B cell (primary cell): ENCODE measurements around the gene GSTO2. TPM values are rescaled to one million over a fixed set of nuclear protein-coding genes. Genes with fewer than 3 reads are reported as not detected.

Experiments used
- ATAC-seq: fragments of 200-7000 bp; cut with Tn5 transposase; one replicate; pipeline ENCODE4 v1.10.0; 2021; ENCODE audit warnings: low read depth, mild to moderate bottlenecking, moderate number of reproducible peaks, moderate library complexity
- CTCF ChIA-PET: fragments of 350-600 bp; sonication (Branson Sonifier 250); formaldehyde crosslinking; loops from one replicate; lab custom pipeline; 2021; ENCODE audit warnings: antibody characterized with exemption, inconsistent platforms; lab: Charles Lee
- POLR2A ChIA-PET: fragments of 350-600 bp; sonication (Branson Sonifier 250); formaldehyde crosslinking; loops from one replicate; lab custom pipeline; 2021; ENCODE audit warnings: antibody characterized with exemption; lab: Charles Lee
- DNase-seq: peaks from one replicate; pipeline ENCODE4 v3.0.0; 2013
- H2AFZ ChIP-seq: 2 replicates; pipeline ENCODE4 v1.6.1; 2012; ENCODE audit warnings: mild to moderate bottlenecking, low read depth, low read length; ENCODE audit not compliant: insufficient read depth, poor library complexity, severe bottlenecking
- H3K27ac ChIP-seq, 2 donors: 1 replicate in 1 of 2; 2 replicates in 1 of 2; pipeline ENCODE4 v1.5.1; 2012 to 2013; ENCODE audit warnings: low read length in 2 of 2, mild to moderate bottlenecking in 2 of 2, moderate library complexity in 1 of 2
- H3K27me3 ChIP-seq, 4 experiments: fragments of 200-600 bp in 1 of 4; sonication (generic) in 1 of 4; replicated peaks in 1 of 4; 1 replicate in 2 of 4; 2 replicates in 2 of 4; pipeline versions ENCODE4 v1.6.1 to v1.7.0; 2013 to 2016; ENCODE audit warnings: low read length in 3 of 4, mild to moderate bottlenecking in 2 of 4, mixed read lengths in 1 of 4, moderate library complexity in 1 of 4; ENCODE audit not compliant: insufficient read depth in 4 of 4, control insufficient read depth in 3 of 4; ENCODE audit errors: control extremely low read depth in 1 of 4
- H3K36me3 ChIP-seq, 2 experiments: replicated peaks in 1 of 2; 1 replicate in 1 of 2; 2 replicates in 1 of 2; pipeline versions ENCODE4 v1.6.1 to v1.7.1; 2013; ENCODE audit warnings: low read length in 1 of 2; ENCODE audit not compliant: insufficient read depth in 2 of 2, control insufficient read depth in 1 of 2; ENCODE audit errors: control extremely low read depth in 1 of 2, extremely low read depth in 1 of 2
- H3K4me1 ChIP-seq, 2 donors: fragments of 200-600 bp in 1 of 2; sonication (generic) in 1 of 2; 1 replicate in 1 of 2; 2 replicates in 1 of 2; pipeline versions ENCODE4 v1.5.1 to v1.6.1; 2013 to 2017; ENCODE audit warnings: low read length in 2 of 2; ENCODE audit not compliant: control insufficient read depth in 2 of 2, insufficient read depth in 2 of 2
- H3K4me2 ChIP-seq: replicated peaks from 2 replicates; pipeline ENCODE3; 2012; ENCODE audit warnings: mild to moderate bottlenecking, low read depth, low read length; ENCODE audit not compliant: poor library complexity, severe bottlenecking
- H3K4me3 ChIP-seq, 5 experiments: fragments of 200-600 bp in 1 of 5; sonication (generic) in 1 of 5; 1 replicate in 3 of 5; 2 replicates in 2 of 5; pipeline versions ENCODE4 v1.5.1 to v1.7.0; 2011 to 2016; ENCODE audit warnings: low read length in 4 of 5, mild to moderate bottlenecking in 4 of 5, low read depth in 2 of 5, control low read depth in 1 of 5, moderate library complexity in 1 of 5; ENCODE audit not compliant: insufficient read depth in 1 of 5; ENCODE audit errors: control extremely low read depth in 1 of 5, extremely low read depth in 1 of 5
- H3K79me2 ChIP-seq: fragments of 200-600 bp; sonication (generic); one replicate; pipeline ENCODE4 v1.6.0; 2016; ENCODE audit warnings: low read length; ENCODE audit not compliant: control insufficient read depth, insufficient read depth
- H3K9ac ChIP-seq: fragments of 200-600 bp; sonication (generic); 2 replicates; pipeline ENCODE4 v1.6.1; 2017; ENCODE audit warnings: mild to moderate bottlenecking, low read length, moderate library complexity
- H3K9me3 ChIP-seq, 3 donors: one replicate each; pipeline versions ENCODE4 v1.6.1 to v1.7.1; 2013; ENCODE audit warnings: low read length in 2 of 3; ENCODE audit not compliant: control insufficient read depth in 2 of 3, insufficient read depth in 1 of 3; ENCODE audit errors: control extremely low read depth in 1 of 3
- H4K20me1 ChIP-seq: 2 replicates; pipeline ENCODE4 v1.6.0; 2012; ENCODE audit warnings: mild to moderate bottlenecking, low read length; ENCODE audit not compliant: insufficient read depth, control insufficient read depth, poor library complexity, severe bottlenecking
- H3K27ac Mint-ChIP-seq: one replicate; pipeline ENCODE4 v1.8.0; 2021; ENCODE audit warnings: mixed read lengths
- H3K27me3 Mint-ChIP-seq: one replicate; pipeline ENCODE4 v1.8.0; 2021; ENCODE audit warnings: mixed read lengths
- H3K4me1 Mint-ChIP-seq: one replicate; pipeline ENCODE4 v1.8.0; 2021; ENCODE audit warnings: mixed read lengths
- H3K4me3 Mint-ChIP-seq: one replicate; pipeline ENCODE4 v1.8.0; 2021; ENCODE audit warnings: mixed read lengths
- H3K9me3 Mint-ChIP-seq: one replicate; pipeline ENCODE4 v1.8.0; 2022; ENCODE audit warnings: mixed read lengths; ENCODE audit not compliant: insufficient read depth
- CTCF ChIP-seq: fragments of 200-600 bp; IDR thresholded peaks from one replicate; pipeline ENCODE4 v1.8.0; 2022; ENCODE audit warnings: antibody characterized with exemption, mild to moderate bottlenecking
- EZH2 ChIP-seq: IDR thresholded peaks from 2 replicates; pipeline ENCODE4 v1.6.1; 2012; ENCODE audit warnings: borderline replicate concordance, low read depth, mild to moderate bottlenecking, moderate library complexity, low read length; ENCODE audit not compliant: insufficient read depth, poor library complexity, severe bottlenecking
- WGBS: methylation state at CpG from one replicate; pipeline ENCODE4 v1.1.5; 2013; ENCODE audit warnings: missing lambda C conversion rate; ENCODE audit not compliant: insufficient coverage; 5-methylcytosine and 5-hydroxymethylcytosine counted together
- intact Hi-C: fragments of 100-400 bp; cut with micrococcal nuclease; formaldehyde crosslinking; loops from one replicate; pipeline ENCODE4 v1.10.0; 2022
- polyA plus RNA-seq: library from polyadenylated mRNA; depleted of rRNA; stranded (reverse); fragments of >200 nt; gene quantifications from 2 replicates; pipeline ENCODE4 v1.2.3, GENCODE V29; 2012
- total RNA-seq, 2 donors: library from RNA; stranded (reverse); fragments of 120-200 nt in 1 of 2; gene quantifications; 1 replicate in 1 of 2; 2 replicates in 1 of 2; pipeline versions ENCODE4 v1.2.3 to v1.2.4, GENCODE V29; 2013 to 2022

Gene GSTO2
- total and polyA plus RNA-seq, 2 donors (not counting 1 experiment from before 2014, with no cell fraction given) = 0.16 to 0.89 TPM

GRCh38 chr10:104232613-104233102 is 36.3 kb upstream of the GSTO2 start:
- intact Hi-C loops = loop anchor here (1.0 to 2.0 kb wide), 5 partner anchors 22 to 314 kb away; partner anchors contain the start of genes GSTO1, GSTO2, ITPRIP and SFR1
- peaks cover 10% of the 10 kb centered on the region for H3K4me1 Mint-ChIP-seq
- H3K27me3 Mint-ChIP-seq = peaks cover 30% of the 10 kb centered on the region
- Histone ChIP-seq H3K27me3 (peaks cover 0 to 19% (median 13%) of the 10 kb centered on the region in 4 experiments), H4K20me1 (no peaks in the 10 kb centered on the region), H3K9ac (peak overlapping the region; percentile 75), H3K4me3 (peak overlapping the region; percentile 52 to 86 (median 67)), H3K4me2 (peak overlapping the region; percentile 95), H3K9me3 (peaks cover 2 to 8% (median 8%) of the 10 kb centered on the region in 3 donors), H3K36me3 (no peaks in the 10 kb centered on the region), H3K79me2 (no peaks in the 10 kb centered on the region), H3K27ac (no peak overlapping the region), H2AFZ (peak overlapping the region; percentile 94), H3K4me1 (peaks cover 6 to 13% of the 10 kb centered on the region in 2 donors)
- 4% methylated on average over 14 of the region's 20 CpGs for WGBS
- no peak for DNase-seq
- peak overlapping the region; percentile 84 for H3K27ac Mint-ChIP-seq
- ChIA-PET CTCF (no interaction called here), POLR2A (no interaction called here)
- peak; percentile 10 for ATAC-seq
- peaks cover 4% of the 10 kb centered on the region for H3K9me3 Mint-ChIP-seq
- peak overlapping the region; percentile 89 for H3K4me3 Mint-ChIP-seq
- TF ChIP-seq EZH2 = no peak
- no peak for TF ChIP-seq CTCF

GRCh38 chr10:104233817-104234216 is 35.2 kb upstream of the GSTO2 start:
- peaks cover 0 to 19% (median 13%) of the 10 kb centered on the region in 4 experiments for H3K27me3 ChIP-seq
- TF ChIP-seq CTCF (no peak), EZH2 (no peak)
- peaks cover 2 to 8% (median 8%) of the 10 kb centered on the region in 3 donors for H3K9me3 ChIP-seq
- peaks cover 6 to 13% of the 10 kb centered on the region in 2 donors for H3K4me1 ChIP-seq
- Mint-ChIP-seq H3K27me3 (peaks cover 35% of the 10 kb centered on the region), H3K4me3 (peak overlapping the region; percentile 54), H3K27ac (no peak overlapping the region), H3K9me3 (peaks cover 4% of the 10 kb centered on the region), H3K4me1 (peaks cover 10% of the 10 kb centered on the region)
- ATAC-seq (no peak), DNase-seq (no peak)
- no peaks in the 10 kb centered on the region for H3K79me2 ChIP-seq
- no peaks in the 10 kb centered on the region for H3K36me3 ChIP-seq
- H3K9ac ChIP-seq = no peak overlapping the region
- H3K27ac ChIP-seq = no peak overlapping the region
- H2AFZ ChIP-seq = no peak overlapping the region
- H3K4me2 ChIP-seq = no peak overlapping the region
- intact Hi-C loops = loop anchor here (2.0 kb wide), 1 partner anchor 105 kb away; the partner anchor contains the start of gene ITPRIP
- ChIA-PET CTCF (no interaction called here), POLR2A (no interaction called here)
- WGBS = no CpG with 5 or more reads among the region's 1 CpG
- H4K20me1 ChIP-seq = no peaks in the 10 kb centered on the region
- H3K4me3 ChIP-seq = no peak overlapping the region
